Hepatocyte (in vitro differentiated cells): ENCODE data around the gene FBXO2. TPM values are rescaled to one million over a fixed set of nuclear protein-coding genes. Genes with fewer than 3 reads are reported as not detected.

Experiments
- DNase-seq: peaks from one replicate; pipeline ENCODE4 v3.0.0-alpha.2; 2016; ENCODE audit warnings: low spot score
- H2AFZ ChIP-seq: fragments of 200-600 bp; sonication (generic); 2 replicates; pipeline ENCODE4 v1.6.0; 2016; ENCODE audit warnings: antibody characterized with exemption, mild to moderate bottlenecking
- H3K27ac ChIP-seq: fragments of 200-600 bp; sonication (generic); 2 replicates; pipeline ENCODE4 v1.5.1; 2016; ENCODE audit warnings: mild to moderate bottlenecking
- H3K27me3 ChIP-seq: fragments of 200-600 bp; sonication (generic); 2 replicates; pipeline ENCODE4 v1.6.1; 2016
- H3K36me3 ChIP-seq: fragments of 200-600 bp; sonication (generic); replicated peaks from 2 replicates; pipeline ENCODE4 v1.5.1; 2016; ENCODE audit warnings: low read depth; ENCODE audit not compliant: insufficient read depth
- H3K4me1 ChIP-seq: fragments of 200-600 bp; sonication (generic); 2 replicates; pipeline ENCODE4 v1.5.1; 2016; ENCODE audit warnings: mild to moderate bottlenecking, moderate library complexity; ENCODE audit not compliant: insufficient read depth
- H3K4me2 ChIP-seq: fragments of 200-600 bp; sonication (generic); 2 replicates; pipeline ENCODE4 v1.6.0; 2016
- H3K4me3 ChIP-seq: fragments of 200-600 bp; sonication (generic); 2 replicates; pipeline ENCODE4 v1.5.1; 2016; ENCODE audit warnings: mild to moderate bottlenecking
- H3K79me2 ChIP-seq: fragments of 200-600 bp; sonication (generic); 2 replicates; pipeline ENCODE4 v1.6.0; 2017; ENCODE audit warnings: mild to moderate bottlenecking
- H3K9me2 ChIP-seq: fragments of 200-600 bp; sonication (generic); replicated peaks from 2 replicates; pipeline ENCODE4 v1.6.0; 2017; ENCODE audit warnings: mild to moderate bottlenecking; ENCODE audit not compliant: insufficient read depth
- H3K9me3 ChIP-seq: fragments of 200-600 bp; sonication (generic); 2 replicates; pipeline ENCODE4 v1.5.1; 2016; ENCODE audit warnings: low read depth, mild to moderate bottlenecking
- H4K20me1 ChIP-seq: fragments of 200-600 bp; sonication (generic); 2 replicates; pipeline ENCODE4 v1.6.0; 2016; ENCODE audit warnings: mild to moderate bottlenecking; ENCODE audit not compliant: insufficient read depth, poor library complexity, severe bottlenecking
- EZH2 ChIP-seq: fragments of 200-600 bp; sonication (generic); IDR thresholded peaks from 2 replicates; pipeline ENCODE4 v1.6.1; 2016; ENCODE audit warnings: antibody characterized with exemption, mild to moderate bottlenecking, borderline replicate concordance
- EZH2phosphoT487 ChIP-seq: fragments of 200-600 bp; sonication (generic); IDR thresholded peaks from one replicate; pipeline ENCODE4 v1.6.1; 2018; ENCODE audit warnings: antibody characterized with exemption, mild to moderate bottlenecking, low read depth, moderate library complexity; ENCODE audit not compliant: unreplicated experiment, severe bottlenecking
- WGBS: methylation state at CpG from one replicate; pipeline ENCODE4 v1.1.6; 2016; ENCODE audit warnings: low lambda C conversion rate; ENCODE audit errors: missing lambda C conversion rate; 5-methylcytosine and 5-hydroxymethylcytosine counted together
- polyA plus RNA-seq: library from polyadenylated mRNA; unstranded; fragments of >200 nt; fragmentation: Nextera tagmentation; extraction: Ambion mirVana; gene quantifications from 2 replicates; pipeline ENCODE4 v1.2.1, GENCODE V29; 2016
- total RNA-seq: library from RNA; depleted of rRNA; stranded (reverse); fragments of >200 nt; gene quantifications from 2 replicates; pipeline ENCODE4 v1.2.3, GENCODE V29; 2014
- TF ChIP-seq, protein P1 (sequence below): fragments of 200-600 bp; sonication (generic); IDR thresholded peaks from 2 replicates; pipeline ENCODE4 v1.5.1; 2016; ENCODE audit warnings: antibody characterized with exemption, mild to moderate bottlenecking; ENCODE audit not compliant: poor library complexity

The FBXO2 gene
- total and polyA plus RNA-seq, 2 experiments from 2014 or later: 134 to 339 TPM

DNA sequence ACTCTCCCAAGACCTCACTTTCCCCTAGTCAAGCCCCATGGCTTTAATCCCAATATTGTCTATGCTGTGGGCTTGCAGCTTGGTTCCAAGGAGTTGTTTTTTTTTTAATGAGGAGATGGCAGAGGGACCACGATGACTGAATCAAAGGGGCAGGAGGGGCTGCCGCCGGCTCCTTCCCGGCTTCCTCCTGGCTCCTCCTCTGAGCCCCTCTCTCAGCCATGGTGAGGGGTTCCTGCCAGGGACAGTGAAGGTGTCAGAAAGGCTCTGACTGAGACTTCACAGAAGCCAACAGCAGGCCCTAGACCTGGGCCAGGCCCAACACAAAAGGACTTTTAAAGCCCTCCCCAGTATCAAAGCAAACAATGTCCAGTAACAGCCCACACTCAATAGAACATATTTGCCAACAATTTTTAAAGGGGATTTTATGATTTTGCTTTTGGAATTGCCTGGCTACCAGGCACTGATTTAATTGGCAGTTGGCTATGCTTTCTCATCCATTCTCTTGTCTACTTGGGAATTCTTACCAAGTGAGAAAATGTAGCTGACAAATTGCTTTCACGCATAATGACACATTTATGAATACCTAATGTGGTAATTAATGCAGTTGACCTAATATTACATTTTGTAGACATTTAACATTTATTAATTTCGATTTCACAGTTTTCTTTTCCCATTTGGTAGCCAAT lies 54.2 kb downstream of the FBXO2 start:
- no peak overlapping the region for H2AFZ ChIP-seq
- H3K4me3 ChIP-seq: no peak overlapping the region
- DNase-seq: no peak
- H3K4me2 ChIP-seq: no peak overlapping the region
- H3K4me1 ChIP-seq: no peaks in the 10 kb centered on the region
- H3K27ac ChIP-seq: no peak overlapping the region
- H3K27me3 ChIP-seq: no peaks in the 10 kb centered on the region
- H3K36me3 ChIP-seq: no peaks in the 10 kb centered on the region
- H4K20me1 ChIP-seq: no peaks in the 10 kb centered on the region
- H3K79me2 ChIP-seq: no peaks in the 10 kb centered on the region
- no peaks in the 10 kb centered on the region for H3K9me2 ChIP-seq
- 82% methylated on average over 6 of the region's 6 CpGs for WGBS
- no peaks in the 10 kb centered on the region for H3K9me3 ChIP-seq
- TF ChIP-seq EZH2phosphoT487: no peak
- no peak for TF ChIP-seq EZH2
- TF ChIP-seq, protein P1, sequence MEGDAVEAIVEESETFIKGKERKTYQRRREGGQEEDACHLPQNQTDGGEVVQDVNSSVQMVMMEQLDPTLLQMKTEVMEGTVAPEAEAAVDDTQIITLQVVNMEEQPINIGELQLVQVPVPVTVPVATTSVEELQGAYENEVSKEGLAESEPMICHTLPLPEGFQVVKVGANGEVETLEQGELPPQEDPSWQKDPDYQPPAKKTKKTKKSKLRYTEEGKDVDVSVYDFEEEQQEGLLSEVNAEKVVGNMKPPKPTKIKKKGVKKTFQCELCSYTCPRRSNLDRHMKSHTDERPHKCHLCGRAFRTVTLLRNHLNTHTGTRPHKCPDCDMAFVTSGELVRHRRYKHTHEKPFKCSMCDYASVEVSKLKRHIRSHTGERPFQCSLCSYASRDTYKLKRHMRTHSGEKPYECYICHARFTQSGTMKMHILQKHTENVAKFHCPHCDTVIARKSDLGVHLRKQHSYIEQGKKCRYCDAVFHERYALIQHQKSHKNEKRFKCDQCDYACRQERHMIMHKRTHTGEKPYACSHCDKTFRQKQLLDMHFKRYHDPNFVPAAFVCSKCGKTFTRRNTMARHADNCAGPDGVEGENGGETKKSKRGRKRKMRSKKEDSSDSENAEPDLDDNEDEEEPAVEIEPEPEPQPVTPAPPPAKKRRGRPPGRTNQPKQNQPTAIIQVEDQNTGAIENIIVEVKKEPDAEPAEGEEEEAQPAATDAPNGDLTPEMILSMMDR: no peak

DNA sequence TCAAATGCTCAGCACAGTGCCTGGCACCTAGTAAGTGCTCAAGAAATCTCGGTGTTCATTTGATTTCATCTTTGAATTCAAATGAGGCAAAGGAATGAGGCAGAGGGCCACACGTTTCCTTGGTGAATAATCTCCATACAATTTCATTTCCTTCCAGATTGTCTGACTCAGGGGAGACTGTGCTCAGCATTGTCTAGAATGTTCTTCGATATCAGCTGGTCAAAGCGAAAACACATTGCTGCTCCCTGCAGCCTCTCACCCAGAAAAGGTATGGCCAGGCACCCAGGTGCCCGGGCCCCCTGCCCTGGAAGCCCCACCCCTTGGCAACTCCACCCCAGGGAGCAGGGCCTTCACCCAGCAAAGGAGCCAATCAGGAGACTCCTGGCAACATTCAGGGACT lies 55.8 kb downstream of the FBXO2 start:
- TF ChIP-seq, protein P1: no peak
- TF ChIP-seq EZH2: no peak
- DNase-seq: no peak
- WGBS: 79% methylated on average over 5 of the region's 5 CpGs
- no peak overlapping the region for H3K4me2 ChIP-seq
- no peaks in the 10 kb centered on the region for H3K79me2 ChIP-seq
- no peaks in the 10 kb centered on the region for H3K9me2 ChIP-seq
- no peaks in the 10 kb centered on the region for H3K36me3 ChIP-seq
- no peak overlapping the region for H3K27ac ChIP-seq
- no peak overlapping the region for H3K4me3 ChIP-seq
- H3K9me3 ChIP-seq: no peaks in the 10 kb centered on the region
- H3K4me1 ChIP-seq: no peaks in the 10 kb centered on the region
- no peaks in the 10 kb centered on the region for H3K27me3 ChIP-seq
- H4K20me1 ChIP-seq: no peaks in the 10 kb centered on the region
- H2AFZ ChIP-seq: no peak overlapping the region

Other genes starting within 250 kb of the FBXO2 start
- 0.08 and 0.10 TPM in 2 replicates for gene DISP3, start 175.3 kb downstream of the FBXO2 start, total RNA-seq
- gene DISP3, start 175.3 kb downstream of the FBXO2 start, polyA plus RNA-seq: 0.34 TPM in 1 of 2 replicates, not detected in the other
- 15.9 and 24.8 TPM in 2 replicates for gene FBXO44, start 448 bp upstream of the FBXO2 start, total RNA-seq
- gene FBXO44, start 448 bp upstream of the FBXO2 start, polyA plus RNA-seq: 37.9 and 41.2 TPM in 2 replicates
- gene FBXO6, start 9.8 kb upstream of the FBXO2 start, total RNA-seq: 19.4 and 21.5 TPM in 2 replicates
- gene FBXO6, start 9.8 kb upstream of the FBXO2 start, polyA plus RNA-seq: 28.9 and 30.0 TPM in 2 replicates
- 40.6 and 46.8 TPM in 2 replicates for gene MAD2L2, start 26.7 kb upstream of the FBXO2 start, total RNA-seq
- gene MAD2L2, start 26.7 kb upstream of the FBXO2 start, polyA plus RNA-seq: 63.2 and 72.7 TPM in 2 replicates
- gene DRAXIN, start 37.3 kb upstream of the FBXO2 start, total RNA-seq: 0.16 and 0.60 TPM in 2 replicates
- 0.28 TPM in 1 of 2 replicates, not detected in the other for gene DRAXIN, start 37.3 kb upstream of the FBXO2 start, polyA plus RNA-seq
- gene AGTRAP, start 81.7 kb upstream of the FBXO2 start, total RNA-seq: 30.5 and 34.2 TPM in 2 replicates
- 71.9 and 77.5 TPM in 2 replicates for gene AGTRAP, start 81.7 kb upstream of the FBXO2 start, polyA plus RNA-seq
- not detected in 2 replicates for gene C1orf167, start 107.8 kb upstream of the FBXO2 start, total RNA-seq
- 0.37 TPM in 1 of 2 replicates, not detected in the other for gene C1orf167, start 107.8 kb upstream of the FBXO2 start, polyA plus RNA-seq
- 29.3 and 31.0 TPM in 2 replicates for gene MTHFR, start 151.5 kb upstream of the FBXO2 start, total RNA-seq
- 17.6 and 25.7 TPM in 2 replicates for gene MTHFR, start 151.5 kb upstream of the FBXO2 start, polyA plus RNA-seq
- 14.1 and 15.3 TPM in 2 replicates for gene CLCN6, start 151.8 kb upstream of the FBXO2 start, total RNA-seq
- gene CLCN6, start 151.8 kb upstream of the FBXO2 start, polyA plus RNA-seq: 23.6 and 34.2 TPM in 2 replicates
- gene NPPA, start 193.4 kb upstream of the FBXO2 start, total RNA-seq: not detected in 2 replicates
- 0.22 and 1.1 TPM in 2 replicates for gene NPPA, start 193.4 kb upstream of the FBXO2 start, polyA plus RNA-seq
- 1.6 and 3.9 TPM in 2 replicates for gene NPPB, start 204.5 kb upstream of the FBXO2 start, total RNA-seq
- gene NPPB, start 204.5 kb upstream of the FBXO2 start, polyA plus RNA-seq: 4.3 and 6.7 TPM in 2 replicates